PC-9 (cell line): Measurements from ENCODE around the gene ZNF653. TPM values are rescaled to one million over a fixed set of nuclear protein-coding genes. Genes with fewer than 3 reads are reported as not detected.
A peak's percentile ranks its signal among the peaks of the same experiment; 100 is the strongest.
"Not testable (repeated sequence)": the region's sequence is repeated elsewhere in the genome, so short reads cannot be mapped to it uniquely, and the experiment has no call there.

Experiments
- BruUV-seq: library from RNA; stranded (reverse); fragments of 400-500 nt; replicated peaks from 2 replicates; lab custom pipeline; 2021; lab: Mats Ljungman, UMichigan
- CTCF ChIA-PET: fragments of 300-600 bp; sonication (Branson Sonifier 250); formaldehyde crosslinking; loops from one replicate; lab custom pipeline; 2022; ENCODE audit warnings: antibody characterized with exemption; lab: Charles Lee
- POLR2A ChIA-PET: fragments of 300-600 bp; sonication (Branson Sonifier 250); formaldehyde crosslinking; loops from one replicate; lab custom pipeline; 2022; ENCODE audit warnings: antibody characterized with exemption; ENCODE audit not compliant: unreplicated experiment; lab: Charles Lee
- DNase-seq, 2 experiments: peaks; one replicate each; pipeline versions ENCODE4 v3.0.0 to v3.0.0-alpha.2; 2015 to 2022; ENCODE audit warnings: mixed read lengths in 1 of 2
- H2AFZ ChIP-seq: fragments of 200-600 bp; sonication (generic); 2 replicates; pipeline ENCODE4 v1.8.1; 2017; ENCODE audit warnings: antibody characterized with exemption
- H3F3A ChIP-seq: fragments of 200-600 bp; sonication (generic); 2 replicates; pipeline ENCODE4 v1.8.1; 2017; ENCODE audit warnings: antibody characterized with exemption, mild to moderate bottlenecking, low read depth; ENCODE audit not compliant: insufficient read depth
- H3K27ac ChIP-seq: fragments of 200-600 bp; sonication (generic); 2 replicates; pipeline ENCODE4 v1.6.1; 2016; ENCODE audit warnings: mixed run types
- H3K27me3 ChIP-seq: fragments of 200-600 bp; sonication (generic); 2 replicates; pipeline ENCODE4 v1.6.1; 2016; ENCODE audit warnings: low read depth, mixed run types; ENCODE audit not compliant: insufficient read depth
- H3K36me3 ChIP-seq: fragments of 200-600 bp; sonication (generic); 2 replicates; pipeline ENCODE4 v1.6.1; 2016; ENCODE audit warnings: low read depth, mixed run types
- H3K4me1 ChIP-seq: fragments of 200-600 bp; sonication (generic); replicated peaks from 2 replicates; pipeline ENCODE4 v1.6.1; 2016; ENCODE audit warnings: mixed run types; ENCODE audit not compliant: insufficient read depth
- H3K4me2 ChIP-seq: fragments of 200-600 bp; sonication (generic); 2 replicates; pipeline ENCODE4 v1.6.1; 2017; ENCODE audit warnings: mixed run types
- H3K4me3 ChIP-seq: fragments of 200-600 bp; sonication (generic); 2 replicates; pipeline ENCODE4 v1.6.1; 2016; ENCODE audit warnings: mixed run types
- H3K79me2 ChIP-seq: fragments of 200-600 bp; sonication (generic); 2 replicates; pipeline ENCODE4 v1.6.1; 2017; ENCODE audit warnings: low read depth, mixed run types
- H3K9me2 ChIP-seq: fragments of 200-600 bp; sonication (generic); 2 replicates; pipeline ENCODE4 v1.8.1; 2017; ENCODE audit warnings: mild to moderate bottlenecking; ENCODE audit not compliant: insufficient read depth
- H3K9me3 ChIP-seq: fragments of 200-600 bp; sonication (generic); 2 replicates; pipeline ENCODE4 v1.8.1; 2016; ENCODE audit warnings: low read depth; ENCODE audit not compliant: insufficient read depth
- H4K20me1 ChIP-seq: fragments of 200-600 bp; sonication (generic); 2 replicates; pipeline ENCODE4 v1.8.1; 2017; ENCODE audit not compliant: insufficient read depth
- EZH2 ChIP-seq: fragments of 200-600 bp; sonication (generic); IDR thresholded peaks from 2 replicates; pipeline ENCODE4 v1.8.0; 2017; ENCODE audit warnings: antibody characterized with exemption, low read depth
- intact Hi-C: fragments of 100-400 bp; cut with micrococcal nuclease; formaldehyde crosslinking; loops from one replicate; pipeline ENCODE4 v1.10.0; 2022; ENCODE audit not compliant: unreplicated experiment
- total RNA-seq: library from RNA; stranded (reverse); gene quantifications from 2 replicates; pipeline ENCODE4 v1.2.3, GENCODE V29; 2021
- TF ChIP-seq, protein P1 (sequence below): fragments of 200-600 bp; sonication (generic); conservative IDR thresholded peaks from 2 replicates; pipeline ENCODE4 v1.6.1; 2017; ENCODE audit warnings: mixed run types, antibody characterized with exemption, mild to moderate bottlenecking, moderate library complexity

The ZNF653 gene
- total RNA-seq, 1 experiment from 2014 or later, result 13.4 TPM

- Histone ChIP-seq H2AFZ (no peak overlapping the region), H3K27ac (no peak overlapping the region), H3F3A (no peaks in the 10 kb centered on the region; the same call in 1 of the 2 replicates), H3K36me3 (no peaks in the 10 kb centered on the region), H3K4me3 (no peak overlapping the region), H3K27me3 (no peaks in the 10 kb centered on the region), H4K20me1 (no peaks in the 10 kb centered on the region), H3K9me3 (no peaks in the 10 kb centered on the region), H3K9me2 (no peaks in the 10 kb centered on the region), H3K79me2 (no peaks in the 10 kb centered on the region), H3K4me1 (no peaks in the 10 kb centered on the region), H3K4me2 (no peak overlapping the region)
- peak in 1 of 2 experiments; percentile 26 for DNase-seq
- POLR2A ChIA-PET, result no interaction called here
- BruUV-seq, result no TSS peak
- intact Hi-C loops, result no loop called here
- TF ChIP-seq, protein P1, sequence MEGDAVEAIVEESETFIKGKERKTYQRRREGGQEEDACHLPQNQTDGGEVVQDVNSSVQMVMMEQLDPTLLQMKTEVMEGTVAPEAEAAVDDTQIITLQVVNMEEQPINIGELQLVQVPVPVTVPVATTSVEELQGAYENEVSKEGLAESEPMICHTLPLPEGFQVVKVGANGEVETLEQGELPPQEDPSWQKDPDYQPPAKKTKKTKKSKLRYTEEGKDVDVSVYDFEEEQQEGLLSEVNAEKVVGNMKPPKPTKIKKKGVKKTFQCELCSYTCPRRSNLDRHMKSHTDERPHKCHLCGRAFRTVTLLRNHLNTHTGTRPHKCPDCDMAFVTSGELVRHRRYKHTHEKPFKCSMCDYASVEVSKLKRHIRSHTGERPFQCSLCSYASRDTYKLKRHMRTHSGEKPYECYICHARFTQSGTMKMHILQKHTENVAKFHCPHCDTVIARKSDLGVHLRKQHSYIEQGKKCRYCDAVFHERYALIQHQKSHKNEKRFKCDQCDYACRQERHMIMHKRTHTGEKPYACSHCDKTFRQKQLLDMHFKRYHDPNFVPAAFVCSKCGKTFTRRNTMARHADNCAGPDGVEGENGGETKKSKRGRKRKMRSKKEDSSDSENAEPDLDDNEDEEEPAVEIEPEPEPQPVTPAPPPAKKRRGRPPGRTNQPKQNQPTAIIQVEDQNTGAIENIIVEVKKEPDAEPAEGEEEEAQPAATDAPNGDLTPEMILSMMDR, result no peak
- TF ChIP-seq EZH2, result no peak
- CTCF ChIA-PET, result no interaction called here
Observed at GRCh38 chr19:11457831-11458230, 47.8 kb downstream of the ZNF653 start.

- H2AFZ ChIP-seq, result no peak overlapping the region
- CTCF ChIA-PET, result no interaction called here
- H3K27ac ChIP-seq, result no peak overlapping the region
- no peaks in the 10 kb centered on the region for H3K79me2 ChIP-seq
- no peaks in the 10 kb centered on the region for H4K20me1 ChIP-seq
- no peak overlapping the region for H3K4me2 ChIP-seq
- peaks cover 5% of the 10 kb centered on the region; the same call in 1 of the 2 replicates for H3F3A ChIP-seq
- no peaks in the 10 kb centered on the region for H3K4me1 ChIP-seq
- intact Hi-C loops, result no loop called here
- peak in 1 of 2 experiments; percentile 26 for DNase-seq
- H3K4me3 ChIP-seq, result no peak overlapping the region
- POLR2A ChIA-PET, result no interaction called here
- no peaks in the 10 kb centered on the region for H3K27me3 ChIP-seq
- H3K9me2 ChIP-seq, result no peaks in the 10 kb centered on the region
- no peak for TF ChIP-seq EZH2
- TF ChIP-seq, protein P1, result no peak
- BruUV-seq, result no TSS peak
- no peaks in the 10 kb centered on the region for H3K9me3 ChIP-seq
- H3K36me3 ChIP-seq, result no peaks in the 10 kb centered on the region
Observed at GRCh38 chr19:11457115-11457514, 48.5 kb downstream of the ZNF653 start.

DNA sequence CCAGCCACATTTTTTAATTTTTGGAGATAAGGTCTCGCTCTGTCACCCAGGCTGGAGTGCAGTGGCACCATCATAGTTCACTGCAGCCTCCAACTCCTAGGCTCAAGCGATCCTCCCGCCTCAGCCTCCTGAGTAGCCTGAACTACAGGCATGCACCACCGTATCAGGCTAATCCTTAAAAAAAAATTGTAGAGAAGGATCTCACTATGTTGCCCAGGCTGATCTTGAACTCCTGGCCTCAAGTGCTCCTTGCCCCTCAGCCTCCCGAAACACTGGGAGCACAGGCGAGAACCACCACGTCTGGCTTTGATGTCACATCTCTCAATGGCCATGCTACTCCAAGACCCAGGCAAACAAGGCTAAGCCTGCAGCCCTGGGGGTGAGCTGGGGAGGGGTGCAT lies 49.0 kb downstream of the ZNF653 start:
- H3K9me2 ChIP-seq, result no peaks in the 10 kb centered on the region
- H3K27me3 ChIP-seq, result no peaks in the 10 kb centered on the region
- POLR2A ChIA-PET, result no interaction called here
- DNase-seq, result no peak
- no peaks in the 10 kb centered on the region for H3K36me3 ChIP-seq
- no peaks in the 10 kb centered on the region for H4K20me1 ChIP-seq
- H2AFZ ChIP-seq, result no peak overlapping the region
- no peak overlapping the region for H3K4me3 ChIP-seq
- no peak for TF ChIP-seq EZH2
- TF ChIP-seq, protein P1, result no peak
- CTCF ChIA-PET, result no interaction called here
- H3F3A ChIP-seq, result peaks cover 9% of the 10 kb centered on the region; the same call in 1 of the 2 replicates
- H3K27ac ChIP-seq, result no peak overlapping the region
- intact Hi-C loops, result no loop called here
- H3K4me2 ChIP-seq, result no peak overlapping the region
- no peaks in the 10 kb centered on the region for H3K9me3 ChIP-seq
- no peaks in the 10 kb centered on the region for H3K79me2 ChIP-seq
- no TSS peak for BruUV-seq
- H3K4me1 ChIP-seq, result no peaks in the 10 kb centered on the region

- CTCF ChIA-PET, H3K79me2 ChIP-seq, H3K27ac ChIP-seq, H3K4me3 ChIP-seq, H3K4me1 ChIP-seq, H3K4me2 ChIP-seq, H3K9me3 ChIP-seq, H2AFZ ChIP-seq, H3F3A ChIP-seq, H3K9me2 ChIP-seq, DNase-seq, H3K36me3 ChIP-seq, H3K27me3 ChIP-seq, POLR2A ChIA-PET, BruUV-seq, H4K20me1 ChIP-seq, intact Hi-C loops: not testable (repeated sequence)
Observed at GRCh38 chr19:11455233-11455554, 50.4 kb downstream of the ZNF653 start.
